ENCODE data around the gene CFAP251.
"Not testable (repeated sequence)": the region's sequence is repeated elsewhere in the genome, so short reads cannot be mapped to it uniquely, and the experiment has no call there.

Gene CFAP251

DNA sequence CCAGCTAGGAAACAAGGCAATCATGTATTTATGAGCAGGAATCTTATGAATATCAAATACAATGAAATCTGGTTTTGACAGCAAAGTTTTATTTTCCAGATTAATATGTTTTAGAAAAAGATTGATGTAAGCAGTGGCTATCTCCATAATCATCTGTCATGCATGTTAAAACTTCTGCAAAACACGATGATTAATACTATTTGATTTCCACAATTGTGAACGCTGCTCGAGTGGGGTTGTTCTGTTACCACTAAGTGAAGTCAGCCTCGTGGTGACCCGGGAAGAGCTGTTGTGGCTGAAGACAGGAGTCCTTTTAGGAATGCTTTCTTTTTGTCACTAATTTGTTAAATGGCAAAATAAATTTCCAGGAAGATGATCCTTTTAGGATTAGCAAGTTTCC is 9.4 kb downstream of the CFAP251 start:
- H3K4ac ChIP-seq (ENCODE audit: low read depth, low read length) = no peak overlapping the region
- H3K4me3 ChIP-seq (ENCODE audit: low read depth, low read length) = no peak overlapping the region
- no CpG with 5 or more reads among the region's 5 CpGs for WGBS (ENCODE audit: extremely low coverage, insufficient coverage, insufficient read length)
- H3K9me3 ChIP-seq (ENCODE audit: insufficient read depth, low read depth, low read length) = no peaks in the 10 kb centered on the region
- no peaks in the 10 kb centered on the region for H3K79me2 ChIP-seq (ENCODE audit: control insufficient read depth, insufficient read depth, low read length, poor library complexity)
- no peak for DNase-seq
- no peaks in the 10 kb centered on the region for H3K27me3 ChIP-seq (ENCODE audit: insufficient read depth, low read length)
- H3K4me2 ChIP-seq (ENCODE audit: low read length) = no peak overlapping the region
- H3K27ac ChIP-seq (ENCODE audit: low read depth, low read length) = no peak overlapping the region
- no peak overlapping the region for H3K14ac ChIP-seq (ENCODE audit: low read length)
- H4K91ac ChIP-seq (ENCODE audit: low read depth, low read length) = no peak overlapping the region
- H3K18ac ChIP-seq (ENCODE audit: low read length) = no peak overlapping the region
- peaks cover 10 to 17% of the 10 kb centered on the region in 2 experiments for H3K4me1 ChIP-seq (ENCODE audit: control insufficient read depth in 1 of 2, insufficient read depth in 2 of 2, low read length in 2 of 2)
- H3K79me1 ChIP-seq (ENCODE audit: low read length) = peaks cover 8% of the 10 kb centered on the region
- H3K9ac ChIP-seq (ENCODE audit: low read length) = no peak overlapping the region
- H2AFZ ChIP-seq (ENCODE audit: insufficient read depth, low read length, poor library complexity) = no peak overlapping the region
- H2BK120ac ChIP-seq (ENCODE audit: insufficient read depth, low read length, poor library complexity) = no peak overlapping the region
- no peak overlapping the region for H2AK5ac ChIP-seq (ENCODE audit: low read length)
- no peak overlapping the region for H4K12ac ChIP-seq (ENCODE audit: low read depth, low read length)
- H3K23ac ChIP-seq (ENCODE audit: low read length) = no peak overlapping the region
- H4K8ac ChIP-seq (ENCODE audit: low read depth, low read length) = no peak overlapping the region
- no peak overlapping the region for H2BK12ac ChIP-seq (ENCODE audit: low read length)
- no peak overlapping the region for H2BK5ac ChIP-seq (ENCODE audit: low read depth, low read length, poor library complexity)
- H3K36me3 ChIP-seq (ENCODE audit: control insufficient read depth in 1 of 2, insufficient read depth in 2 of 2, low read length in 2 of 2) = no peaks in the 10 kb centered on the region

DNA sequence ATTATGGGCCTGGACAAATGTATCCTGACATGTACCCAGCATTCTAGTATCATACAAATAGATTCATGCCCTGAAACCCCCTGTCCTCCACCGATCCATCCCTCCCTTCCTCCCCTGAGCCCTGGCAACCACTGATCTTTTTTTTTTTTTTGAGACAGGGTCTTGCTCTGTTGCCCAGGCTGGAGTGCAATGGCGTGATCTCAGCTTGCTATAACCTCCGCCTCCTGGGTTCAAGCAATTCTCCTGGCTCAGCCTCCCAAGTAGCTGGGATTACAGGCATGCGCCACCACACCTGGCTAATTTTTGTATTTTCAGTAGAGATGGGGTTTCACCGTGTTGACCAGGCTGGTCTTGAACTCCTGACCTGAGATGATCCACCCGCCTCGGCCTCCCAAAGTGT is 11.2 kb downstream of the CFAP251 start:
- DNase-seq; H2BK120ac ChIP-seq (ENCODE audit: insufficient read depth, low read length, poor library complexity); H2BK12ac ChIP-seq (ENCODE audit: low read length); H3K4me3 ChIP-seq (ENCODE audit: low read depth, low read length); H3K27me3 ChIP-seq (ENCODE audit: insufficient read depth, low read length); H3K23ac ChIP-seq (ENCODE audit: low read length); H3K79me1 ChIP-seq (ENCODE audit: low read length); H4K8ac ChIP-seq (ENCODE audit: low read depth, low read length); H3K79me2 ChIP-seq (ENCODE audit: control insufficient read depth, insufficient read depth, low read length, poor library complexity); H3K36me3 ChIP-seq (ENCODE audit: control insufficient read depth in 1 of 2, insufficient read depth in 2 of 2, low read length in 2 of 2); H2BK5ac ChIP-seq (ENCODE audit: low read depth, low read length, poor library complexity); H3K4me2 ChIP-seq (ENCODE audit: low read length); H3K4ac ChIP-seq (ENCODE audit: low read depth, low read length); H2AFZ ChIP-seq (ENCODE audit: insufficient read depth, low read length, poor library complexity); H3K18ac ChIP-seq (ENCODE audit: low read length); H4K91ac ChIP-seq (ENCODE audit: low read depth, low read length); H3K14ac ChIP-seq (ENCODE audit: low read length); H3K9ac ChIP-seq (ENCODE audit: low read length); H2AK5ac ChIP-seq (ENCODE audit: low read length); H3K27ac ChIP-seq (ENCODE audit: low read depth, low read length); H4K12ac ChIP-seq (ENCODE audit: low read depth, low read length); H3K9me3 ChIP-seq (ENCODE audit: insufficient read depth, low read depth, low read length): not testable (repeated sequence)
- peaks cover 14 to 26% of the 10 kb centered on the region in 2 experiments for H3K4me1 ChIP-seq (ENCODE audit: control insufficient read depth in 1 of 2, insufficient read depth in 2 of 2, low read length in 2 of 2)
- whole genome bisulfite sequencing (ENCODE audit: extremely low coverage, insufficient coverage, insufficient read length) = no CpG with 5 or more reads among the region's 7 CpGs

DNA sequence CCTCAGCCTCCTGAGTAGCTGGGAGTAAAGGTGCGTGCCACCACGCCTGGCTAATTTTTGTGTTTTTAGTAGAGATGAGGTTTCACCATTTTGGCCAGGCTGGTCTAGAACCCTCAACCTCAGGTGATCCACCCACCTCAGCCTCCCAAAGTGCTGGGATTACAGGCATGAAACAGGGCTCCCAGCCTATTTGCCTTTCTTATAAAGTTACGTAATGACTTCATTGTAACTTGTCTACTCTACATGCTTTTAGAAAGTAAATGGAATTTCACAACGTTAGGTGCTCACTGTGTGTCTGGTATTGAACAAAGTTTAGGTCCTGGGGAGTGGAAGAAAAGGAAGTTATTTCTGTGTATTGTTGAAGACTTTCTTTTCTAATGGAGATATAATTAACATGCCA is 12.5 kb downstream of the CFAP251 start:
- Histone ChIP-seq H4K91ac (ENCODE audit: low read depth, low read length) (no peak overlapping the region), H3K27me3 (ENCODE audit: insufficient read depth, low read length) (no peaks in the 10 kb centered on the region), H3K9me3 (ENCODE audit: insufficient read depth, low read depth, low read length) (peaks cover 1% of the 10 kb centered on the region), H4K12ac (ENCODE audit: low read depth, low read length) (no peak overlapping the region), H2AFZ (ENCODE audit: insufficient read depth, low read length, poor library complexity) (no peak overlapping the region), H3K14ac (ENCODE audit: low read length) (no peak overlapping the region), H3K27ac (ENCODE audit: low read depth, low read length) (no peak overlapping the region), H2BK12ac (ENCODE audit: low read length) (no peak overlapping the region), H3K4ac (ENCODE audit: low read depth, low read length) (no peak overlapping the region), H3K23ac (ENCODE audit: low read length) (no peak overlapping the region), H2BK5ac (ENCODE audit: low read depth, low read length, poor library complexity) (no peak overlapping the region), H3K9ac (ENCODE audit: low read length) (no peak overlapping the region), H3K79me2 (ENCODE audit: control insufficient read depth, insufficient read depth, low read length, poor library complexity) (no peaks in the 10 kb centered on the region), H3K36me3 (ENCODE audit: control insufficient read depth in 1 of 2, insufficient read depth in 2 of 2, low read length in 2 of 2) (no peaks in the 10 kb centered on the region), H3K79me1 (ENCODE audit: low read length) (no peaks in the 10 kb centered on the region), H3K4me2 (ENCODE audit: low read length) (no peak overlapping the region), H3K18ac (ENCODE audit: low read length) (no peak overlapping the region), H3K4me3 (ENCODE audit: low read depth, low read length) (no peak overlapping the region), H3K4me1 (ENCODE audit: control insufficient read depth in 1 of 2, insufficient read depth in 2 of 2, low read length in 2 of 2) (peaks cover 8 to 17% of the 10 kb centered on the region in 2 experiments), H2BK120ac (ENCODE audit: insufficient read depth, low read length, poor library complexity) (no peak overlapping the region), H2AK5ac (ENCODE audit: low read length) (no peak overlapping the region), H4K8ac (ENCODE audit: low read depth, low read length) (no peak overlapping the region)
- no CpG with 5 or more reads among the region's 4 CpGs for WGBS (ENCODE audit: extremely low coverage, insufficient coverage, insufficient read length)
- DNase-seq = no peak

DNA sequence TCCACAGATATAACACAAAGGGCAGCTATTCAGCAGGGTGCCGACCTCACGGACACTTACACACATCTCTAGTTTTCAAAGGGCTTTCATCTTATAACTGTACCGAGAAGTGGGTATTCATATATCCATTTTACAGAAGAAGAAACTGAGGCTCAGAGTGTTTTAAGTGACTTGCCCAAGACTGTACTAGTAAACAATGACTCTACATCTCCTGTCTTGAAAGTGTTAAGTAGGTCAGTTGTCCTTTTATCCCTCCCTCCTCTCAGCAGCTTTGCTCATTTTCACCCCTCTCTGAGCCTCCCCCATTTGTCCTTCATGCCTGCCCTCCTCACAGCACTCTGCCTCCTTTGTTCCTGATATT is 13.8 kb downstream of the CFAP251 start:
- Histone ChIP-seq H2AK5ac (ENCODE audit: low read length) (no peak overlapping the region), H4K12ac (ENCODE audit: low read depth, low read length) (no peak overlapping the region), H3K4me3 (ENCODE audit: low read depth, low read length) (no peak overlapping the region), H2BK120ac (ENCODE audit: insufficient read depth, low read length, poor library complexity) (no peak overlapping the region), H3K79me2 (ENCODE audit: control insufficient read depth, insufficient read depth, low read length, poor library complexity) (no peaks in the 10 kb centered on the region), H3K27me3 (ENCODE audit: insufficient read depth, low read length) (no peaks in the 10 kb centered on the region), H3K36me3 (ENCODE audit: control insufficient read depth in 1 of 2, insufficient read depth in 2 of 2, low read length in 2 of 2) (peaks cover 0 to 1% of the 10 kb centered on the region in 2 experiments), H3K4ac (ENCODE audit: low read depth, low read length) (no peak overlapping the region), H4K8ac (ENCODE audit: low read depth, low read length) (no peak overlapping the region), H3K14ac (ENCODE audit: low read length) (no peak overlapping the region), H3K4me1 (ENCODE audit: control insufficient read depth in 1 of 2, insufficient read depth in 2 of 2, low read length in 2 of 2) (peaks cover 8 to 17% of the 10 kb centered on the region in 2 experiments), H2AFZ (ENCODE audit: insufficient read depth, low read length, poor library complexity) (no peak overlapping the region), H3K23ac (ENCODE audit: low read length) (no peak overlapping the region), H4K91ac (ENCODE audit: low read depth, low read length) (no peak overlapping the region), H3K4me2 (ENCODE audit: low read length) (no peak overlapping the region), H3K79me1 (ENCODE audit: low read length) (no peaks in the 10 kb centered on the region), H3K18ac (ENCODE audit: low read length) (no peak overlapping the region), H3K9me3 (ENCODE audit: insufficient read depth, low read depth, low read length) (peaks cover 4% of the 10 kb centered on the region), H2BK5ac (ENCODE audit: low read depth, low read length, poor library complexity) (no peak overlapping the region), H2BK12ac (ENCODE audit: low read length) (no peak overlapping the region), H3K27ac (ENCODE audit: low read depth, low read length) (no peak overlapping the region), H3K9ac (ENCODE audit: low read length) (no peak overlapping the region)
- no CpG with 5 or more reads among the region's 3 CpGs for WGBS (ENCODE audit: extremely low coverage, insufficient coverage, insufficient read length)
- peak in 1 of 2 donors; percentile 22 for DNase-seq
